ENCODE data around the gene GMPS. TPM values are rescaled to one million over a fixed set of nuclear protein-coding genes. Genes with fewer than 3 reads are reported as not detected.
"Not testable (repeated sequence)": the region's sequence is repeated elsewhere in the genome, so short reads cannot be mapped to it uniquely, and the experiment has no call there.

Gene GMPS
- total RNA-seq, 1 donor from 2014 or later = 23.4 TPM

DNA sequence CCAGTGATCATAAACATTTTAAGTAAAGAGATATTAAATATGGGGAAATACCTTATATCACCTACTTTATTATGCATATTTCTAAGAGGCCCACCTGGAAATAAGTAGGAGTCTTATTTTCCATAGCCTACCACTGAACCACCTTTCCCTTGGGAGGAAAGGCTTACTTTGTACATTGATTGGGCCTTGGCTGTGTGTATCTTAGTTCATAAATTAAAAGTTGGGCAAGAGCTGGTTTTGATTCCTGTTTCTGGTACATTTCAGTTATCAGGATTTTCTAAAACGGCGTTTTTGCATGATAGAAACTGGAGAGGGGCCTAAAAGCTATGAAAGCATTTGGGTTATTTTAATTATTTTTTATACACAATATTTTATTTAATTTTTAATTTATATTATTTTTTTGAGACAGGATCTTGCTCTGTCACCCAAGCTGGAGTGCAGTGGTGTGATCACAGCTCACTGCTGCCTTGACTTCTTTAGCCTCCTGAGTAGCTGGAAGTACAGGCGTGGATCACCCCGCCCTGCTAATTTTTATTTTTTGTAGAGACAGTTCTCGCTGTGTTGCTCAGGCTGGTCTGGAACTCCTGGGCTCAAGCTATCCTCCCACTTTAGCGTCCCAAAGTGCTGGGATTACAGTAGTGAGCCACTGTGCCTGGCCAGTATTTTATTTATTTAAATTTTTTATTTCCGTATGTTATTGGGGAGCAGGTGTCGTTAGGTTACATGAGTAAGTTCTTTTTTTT, 2.6 kb downstream of the GMPS start:
- no peak for DNase-seq

DNA sequence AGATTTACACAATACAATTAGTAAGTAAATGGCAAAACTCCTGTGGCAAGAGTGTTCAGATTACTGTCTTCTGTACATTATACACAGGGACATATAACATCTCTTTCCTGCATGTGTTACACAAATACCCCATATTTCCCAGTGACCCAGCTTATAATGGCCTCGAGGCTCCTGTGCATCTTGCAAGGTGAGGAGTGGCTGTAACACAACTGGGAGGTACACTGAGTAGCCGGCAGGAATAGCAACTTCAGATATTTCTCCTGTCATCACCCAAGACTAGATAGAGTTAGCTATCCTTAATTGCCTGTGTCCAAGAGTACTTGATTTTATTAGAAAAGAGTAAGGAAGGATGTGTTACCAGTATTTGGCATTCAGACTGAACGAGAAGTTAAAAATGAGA, 5.6 kb downstream of the GMPS start:
- DNase-seq = no peak

DNA sequence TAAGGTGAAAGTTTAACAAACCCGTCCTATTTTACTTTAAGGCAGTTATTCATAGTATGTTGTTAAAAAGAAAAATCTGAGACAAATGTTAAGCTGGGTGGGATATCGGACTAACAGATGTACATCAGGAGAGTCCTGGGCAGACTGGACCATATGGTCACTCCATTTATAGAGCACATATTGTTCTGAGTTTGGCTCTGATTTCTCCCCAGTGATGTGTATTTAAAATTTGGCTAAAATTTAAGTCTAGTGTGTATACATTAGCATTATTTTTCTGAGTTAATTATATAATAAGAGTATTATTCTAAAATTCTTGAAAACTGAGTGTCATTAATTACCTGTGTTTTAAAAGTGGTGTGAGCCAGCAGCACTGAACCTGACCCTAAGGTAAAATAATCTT, 6.1 kb downstream of the GMPS start:
- no peak for DNase-seq

DNA sequence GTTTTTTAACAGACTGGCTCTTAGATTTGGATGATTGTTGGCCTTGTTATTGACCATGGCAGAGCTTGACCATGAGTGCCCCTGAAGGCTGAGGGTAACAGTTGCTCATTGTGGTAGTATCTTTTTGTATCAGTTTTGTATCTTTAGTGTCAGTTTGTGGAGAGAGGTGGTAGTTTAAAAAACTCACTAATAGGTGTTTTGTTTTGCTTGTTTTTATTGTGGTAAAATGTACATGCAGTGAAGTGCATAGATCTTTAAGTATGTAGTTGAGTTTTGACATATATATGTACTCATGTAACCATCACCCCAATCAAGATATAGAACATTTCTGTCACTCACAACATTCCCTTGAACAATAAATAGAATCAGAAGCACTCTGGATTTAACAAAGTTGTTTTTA, 9.8 kb downstream of the GMPS start:
- no peak for DNase-seq

DNA sequence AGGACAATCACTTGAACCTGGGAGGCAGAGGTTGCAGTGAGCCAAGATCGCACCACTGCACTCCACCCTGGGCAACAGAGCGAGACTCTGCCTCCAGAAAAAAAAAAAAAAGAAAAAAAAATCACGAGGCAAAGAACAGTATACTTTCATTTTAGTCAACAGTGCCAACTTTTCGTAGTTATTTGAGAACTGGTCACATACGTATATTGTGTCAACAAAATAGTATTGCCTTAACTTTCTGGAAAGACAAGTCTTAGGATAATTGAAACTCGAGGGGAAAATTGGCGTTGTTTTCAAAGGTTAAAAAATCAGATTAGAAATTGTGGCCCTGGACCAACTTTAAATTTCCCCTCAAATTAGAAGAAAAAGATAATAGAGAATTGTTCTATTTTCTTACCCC, 13.8 kb downstream of the GMPS start:
- DNase-seq = no peak

DNA sequence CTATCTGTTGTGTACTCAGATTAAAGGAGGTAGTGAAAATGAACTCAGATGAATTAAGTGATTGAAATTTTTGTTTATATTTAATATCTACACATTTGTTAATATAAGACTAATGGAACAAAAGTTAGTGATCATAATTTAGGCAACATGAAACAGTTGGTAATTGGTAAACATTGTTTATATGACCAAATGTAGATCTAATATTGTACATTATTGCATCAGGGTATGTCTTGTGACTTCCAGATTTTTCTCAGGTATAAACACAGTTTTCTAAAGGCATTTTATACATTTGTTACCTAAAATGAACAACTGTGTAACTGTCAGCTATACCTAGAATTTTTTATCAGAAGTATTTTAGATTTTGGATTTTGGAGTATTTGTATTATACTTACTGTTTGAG, 14.8 kb downstream of the GMPS start:
- no peak for DNase-seq

DNA sequence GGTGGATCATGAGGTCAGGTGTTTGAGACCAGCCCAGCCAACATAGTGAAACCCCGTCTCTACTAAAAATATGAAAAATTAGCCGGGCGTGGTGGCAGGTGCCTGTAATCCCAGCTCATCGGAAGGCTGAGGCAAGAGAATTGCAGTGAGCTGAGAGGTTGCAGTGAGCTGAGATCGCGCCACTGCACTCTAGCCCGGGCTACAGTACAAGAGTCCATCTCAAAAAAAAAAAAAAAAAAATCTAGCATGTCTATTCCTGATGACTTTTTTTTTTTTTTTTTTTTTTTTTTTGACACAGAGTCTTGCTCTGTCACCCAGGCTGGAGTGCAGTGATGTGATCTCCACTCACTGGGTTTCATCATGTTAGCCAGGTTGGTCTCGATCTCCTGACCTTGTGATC, 15.9 kb downstream of the GMPS start:
- not testable (repeated sequence) for DNase-seq

DNA sequence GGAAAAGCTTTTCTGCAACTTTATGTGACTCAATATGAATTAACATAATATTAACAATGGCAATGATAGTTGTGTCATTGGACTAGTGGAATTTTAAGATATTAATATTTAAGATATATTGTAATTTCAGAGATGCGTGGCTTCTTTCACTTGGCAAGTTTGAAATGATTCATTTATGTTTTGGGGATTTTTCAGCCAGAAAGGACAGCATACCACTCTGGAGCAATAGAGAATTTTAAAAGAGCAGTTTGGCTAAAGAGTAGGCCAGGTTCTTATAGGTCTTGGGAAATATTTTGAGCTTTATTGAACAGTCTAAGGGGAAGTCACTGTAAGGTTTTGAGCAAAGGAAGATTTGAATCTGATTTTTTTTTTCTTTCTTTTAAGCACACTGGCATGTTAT, 16.5 kb downstream of the GMPS start:
- no peak for DNase-seq

DNA sequence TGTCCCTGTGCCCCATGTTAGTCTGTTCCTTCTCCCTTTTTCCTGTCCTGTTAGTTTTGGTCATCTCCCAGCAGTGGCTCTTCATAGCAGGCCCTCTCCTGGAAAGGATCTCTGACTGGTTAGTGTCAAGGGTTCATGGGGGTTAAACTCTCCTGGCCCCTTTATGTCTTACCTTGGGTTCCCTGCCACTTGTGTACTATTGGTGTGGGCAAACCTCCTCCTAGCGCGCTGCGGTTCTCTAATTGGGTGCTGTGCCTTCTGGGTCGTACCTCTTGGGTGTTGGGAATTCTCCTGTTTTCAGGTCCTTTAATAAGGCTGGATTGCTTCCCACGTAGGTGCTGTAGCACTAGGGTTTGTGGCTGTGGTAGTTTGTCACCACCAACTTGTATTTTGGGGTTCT, 18.8 kb downstream of the GMPS start:
- DNase-seq = no peak

DNA sequence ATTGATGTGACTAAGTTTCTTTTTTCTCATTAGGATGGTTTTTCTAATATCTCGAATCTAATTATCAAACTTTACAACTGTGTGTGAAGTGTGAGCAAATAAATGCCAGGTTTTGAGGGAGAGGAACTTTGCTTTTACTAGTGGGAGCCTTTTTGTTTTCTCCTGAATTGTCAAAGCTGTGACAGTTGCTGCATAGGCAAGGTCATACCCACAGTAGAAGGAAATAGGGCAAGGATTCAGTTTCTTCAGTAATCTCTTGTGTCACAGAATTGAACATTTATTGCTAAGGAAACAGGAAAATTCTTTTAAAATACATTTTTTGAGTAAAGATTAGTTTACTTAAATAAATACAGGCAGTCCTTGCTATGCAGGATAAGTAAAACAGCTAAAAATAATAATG, 19.5 kb downstream of the GMPS start:
- no peak for DNase-seq

DNA sequence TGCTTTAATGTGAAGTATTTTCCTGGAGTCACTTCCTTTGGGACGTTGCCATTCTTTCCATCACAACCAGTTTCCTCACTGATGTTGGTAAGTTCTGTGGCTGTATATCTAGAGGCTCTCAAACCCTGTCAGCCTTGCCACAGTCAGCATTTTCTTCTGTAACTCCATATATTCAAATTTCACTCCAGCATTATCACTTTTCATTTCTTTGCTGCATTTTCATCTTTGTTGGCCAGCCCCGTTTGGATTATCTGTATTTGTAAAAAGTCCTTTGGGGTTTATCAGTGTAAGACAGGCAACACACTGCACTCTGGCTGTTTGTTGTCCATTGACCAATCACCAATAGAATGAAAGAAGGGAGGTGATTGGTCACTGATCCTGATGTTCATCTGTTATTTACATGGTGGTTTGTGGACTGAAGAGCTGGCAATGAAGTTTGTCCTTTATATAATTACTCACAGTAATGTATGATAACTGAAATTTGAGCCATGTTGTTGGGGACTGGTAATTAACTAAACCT, 20.3 kb downstream of the GMPS start:
- no peak for DNase-seq

DNA sequence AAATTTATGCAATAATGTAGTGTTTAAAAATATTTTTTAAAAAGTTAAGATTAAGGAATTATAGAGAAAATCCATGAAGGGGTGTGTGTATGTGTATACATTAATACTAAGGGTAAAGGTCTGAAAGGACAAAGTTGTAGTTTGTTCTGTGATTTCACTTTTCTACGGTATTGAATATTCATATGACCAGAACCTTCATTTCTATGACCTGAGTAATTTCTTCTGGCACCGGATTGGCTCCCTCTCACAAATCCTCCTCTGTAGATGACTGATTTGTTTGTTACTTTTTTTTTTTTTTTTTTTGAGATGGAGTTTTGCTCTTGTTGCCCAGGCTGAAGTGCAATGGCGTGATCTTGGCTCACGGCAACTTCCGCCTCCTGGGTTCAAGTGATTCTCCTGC, 20.9 kb downstream of the GMPS start:
- no peak for DNase-seq

DNA sequence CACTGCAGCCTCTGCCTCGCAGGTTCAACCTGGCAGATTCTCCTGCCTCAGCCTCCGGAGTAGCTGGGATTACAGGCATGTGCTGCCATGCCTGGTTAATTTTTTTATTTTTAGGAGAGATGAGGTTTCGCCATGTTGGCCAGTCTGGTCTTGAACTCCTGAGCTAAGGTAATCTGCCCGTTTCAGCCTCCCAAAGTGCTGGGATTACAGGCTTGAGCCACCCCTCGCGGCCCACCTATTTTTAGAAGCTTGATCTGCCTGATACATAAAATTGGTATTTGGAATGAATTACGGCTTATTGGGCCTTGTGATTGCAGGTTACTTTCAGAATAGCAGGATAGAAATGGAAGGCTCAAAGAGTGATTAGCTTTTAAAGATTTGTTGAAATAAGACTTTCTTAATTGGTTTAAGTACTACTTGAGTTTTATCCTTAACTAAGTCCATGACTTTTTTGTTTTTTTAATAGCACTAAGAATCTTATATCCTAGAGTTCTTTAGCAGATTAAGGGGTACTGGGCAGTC, 25.0 kb downstream of the GMPS start:
- DNase-seq = no peak

DNA sequence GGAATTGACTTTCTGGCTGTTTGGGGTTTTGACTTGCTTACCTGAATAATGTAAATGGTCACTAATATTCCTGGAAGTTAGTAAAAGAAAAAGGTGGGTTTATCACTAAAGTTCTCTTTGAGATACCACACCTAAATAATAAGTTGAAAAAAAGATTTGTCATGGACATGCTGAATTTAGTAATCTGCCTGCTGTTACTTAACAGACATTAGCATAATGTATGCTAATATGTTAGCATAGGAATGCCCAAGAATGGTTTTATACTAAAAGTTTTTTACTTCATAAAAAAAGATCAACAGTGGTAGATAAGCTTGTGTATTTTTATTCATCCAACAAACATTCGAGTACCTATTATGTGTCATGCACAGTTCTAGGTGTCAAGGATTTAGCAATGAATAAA, 36.5 kb downstream of the GMPS start:
- DNase-seq = no peak

DNA sequence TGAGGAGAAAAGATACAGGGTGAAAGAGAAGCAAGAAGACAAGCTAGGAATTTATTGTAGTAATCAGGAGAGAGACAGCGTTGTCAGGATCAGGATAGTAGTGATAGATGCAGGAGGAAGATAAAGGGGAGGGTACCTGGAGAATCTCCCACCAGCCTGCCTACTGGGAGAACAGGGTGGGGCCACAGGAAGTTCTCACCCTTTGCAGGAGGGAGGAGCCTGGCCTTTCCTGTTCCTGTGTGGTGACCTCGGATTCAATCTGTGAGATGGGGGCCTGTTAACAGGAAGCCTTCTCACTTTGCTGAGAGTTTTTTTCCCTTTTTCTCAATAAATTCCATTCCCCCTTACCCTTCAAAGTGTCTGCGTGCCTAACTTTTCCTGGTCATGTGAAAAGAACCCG, 37.6 kb downstream of the GMPS start:
- DNase-seq = no peak

DNA sequence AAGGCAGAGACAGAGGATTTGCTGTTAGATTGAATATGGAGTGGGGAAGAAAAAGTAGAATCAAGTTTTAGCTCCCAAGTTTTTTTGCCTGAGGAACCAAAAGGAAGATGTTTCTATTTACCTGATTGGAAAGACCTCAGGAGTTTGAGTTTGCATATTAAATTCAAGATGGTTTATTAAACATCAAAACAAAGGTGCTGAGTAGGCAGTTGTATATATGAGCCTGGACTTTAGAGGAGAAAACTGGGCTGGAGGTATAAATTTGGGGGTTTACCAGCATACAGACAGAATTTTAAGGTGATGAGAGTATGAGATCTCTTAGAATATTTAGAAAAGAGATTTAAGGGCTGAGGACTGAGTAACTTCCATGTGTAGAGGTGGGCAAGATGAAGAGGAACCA, 38.2 kb downstream of the GMPS start:
- DNase-seq = no peak

DNA sequence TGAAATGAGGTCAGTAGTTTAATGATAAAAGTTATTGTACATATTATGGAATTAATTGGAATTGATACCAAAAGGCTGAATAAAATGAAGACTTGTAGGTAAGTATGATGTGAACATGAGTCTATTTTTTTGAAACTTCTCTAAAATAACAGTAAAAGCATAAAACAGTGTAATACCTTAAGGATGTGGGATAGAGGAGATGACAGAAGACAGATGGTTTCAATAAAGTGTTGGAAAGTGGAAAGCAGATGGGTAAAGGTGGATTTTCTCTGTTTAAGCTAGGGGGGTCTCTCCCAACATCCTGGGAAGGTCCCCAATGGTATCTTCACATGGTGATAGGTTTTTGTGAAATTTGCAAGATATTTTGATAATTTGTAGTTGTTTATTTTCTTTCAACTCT, 41.6 kb downstream of the GMPS start:
- no peak for DNase-seq

DNA sequence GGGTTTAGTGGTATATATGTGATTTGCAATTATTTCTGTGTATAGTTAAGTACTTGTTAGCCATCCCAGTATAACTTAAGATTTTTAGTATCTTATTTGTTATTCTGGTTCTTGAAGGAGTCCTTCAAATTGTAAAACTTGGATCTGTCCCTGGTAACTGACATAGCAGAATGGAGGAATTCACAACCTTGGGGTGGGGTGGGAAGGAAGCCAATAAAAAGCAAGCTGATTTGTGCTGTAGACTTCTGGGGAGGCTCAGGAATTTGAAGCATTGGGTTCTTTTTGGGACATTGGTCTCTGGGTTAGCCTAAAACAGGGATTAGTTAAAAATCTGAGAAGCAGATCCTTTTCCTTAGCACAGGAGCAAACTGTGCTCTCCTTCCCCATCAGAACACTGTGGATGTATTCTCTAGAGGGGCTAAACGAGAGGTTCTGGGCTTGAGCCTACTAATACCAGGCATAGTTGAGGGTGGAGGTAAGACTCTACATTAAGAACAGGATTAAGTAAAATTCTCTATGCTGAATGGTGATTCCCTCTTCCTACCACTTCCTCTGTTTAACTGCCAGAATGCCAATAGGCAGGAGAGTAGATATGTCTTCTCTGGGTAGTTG, 42.2 kb downstream of the GMPS start:
- no peak for DNase-seq

DNA sequence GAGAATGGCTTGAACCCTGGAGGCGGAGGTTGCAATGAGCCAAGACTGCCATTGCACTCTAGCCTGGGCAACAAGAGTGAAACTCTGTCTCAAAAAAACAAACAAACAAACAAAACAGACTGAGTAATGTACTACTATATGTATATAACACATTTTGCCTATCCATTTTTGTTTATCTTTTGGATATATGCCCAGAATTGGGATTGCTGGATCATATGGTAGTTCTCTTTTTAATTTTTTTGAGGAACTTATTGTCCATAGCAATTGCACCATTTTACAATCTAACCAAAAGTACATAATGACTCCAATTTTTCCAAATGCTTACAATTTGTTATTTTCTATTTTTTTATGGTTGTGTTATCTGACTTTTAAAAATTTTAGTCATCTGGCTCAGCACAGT, 47.3 kb downstream of the GMPS start:
- no peak for DNase-seq

DNA sequence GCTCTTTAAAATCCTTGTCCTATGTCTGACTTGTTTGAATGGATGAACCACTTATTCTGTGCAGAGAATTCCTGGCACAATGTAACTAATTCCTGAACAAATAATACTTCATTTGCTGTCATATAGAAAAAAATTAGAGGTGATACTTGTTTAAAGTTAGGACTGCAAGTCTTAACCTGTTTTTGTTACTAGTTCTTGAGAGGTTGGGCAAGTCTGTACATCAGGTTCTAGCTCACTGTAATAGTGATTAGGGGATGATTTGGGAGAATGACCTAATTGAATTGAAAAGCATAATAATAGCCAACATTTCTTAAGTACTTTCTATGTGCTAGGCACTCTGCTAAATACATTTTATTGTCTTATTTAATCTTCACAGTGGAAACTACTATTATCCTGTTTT, 49.3 kb downstream of the GMPS start:
- no peak for DNase-seq

DNA sequence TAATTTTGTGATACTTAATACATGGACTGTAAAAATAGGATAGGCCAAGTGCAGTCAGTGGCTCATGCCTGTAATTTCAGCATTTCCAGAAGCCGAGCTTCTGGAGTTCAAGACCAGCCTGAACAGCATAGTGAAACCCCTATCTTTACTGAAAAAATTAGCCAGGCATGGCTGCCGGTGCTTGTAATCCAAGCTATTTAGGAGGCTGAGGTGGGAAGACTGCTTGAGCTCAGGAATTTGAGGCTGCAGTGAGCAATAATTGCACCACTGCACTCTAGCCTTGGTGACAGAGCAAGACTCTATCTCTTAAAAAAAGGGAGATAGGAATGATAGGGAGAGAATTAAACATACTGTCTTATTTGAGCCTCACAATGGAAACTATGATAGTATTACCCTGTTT, 51.0 kb downstream of the GMPS start:
- DNase-seq = no peak

DNA sequence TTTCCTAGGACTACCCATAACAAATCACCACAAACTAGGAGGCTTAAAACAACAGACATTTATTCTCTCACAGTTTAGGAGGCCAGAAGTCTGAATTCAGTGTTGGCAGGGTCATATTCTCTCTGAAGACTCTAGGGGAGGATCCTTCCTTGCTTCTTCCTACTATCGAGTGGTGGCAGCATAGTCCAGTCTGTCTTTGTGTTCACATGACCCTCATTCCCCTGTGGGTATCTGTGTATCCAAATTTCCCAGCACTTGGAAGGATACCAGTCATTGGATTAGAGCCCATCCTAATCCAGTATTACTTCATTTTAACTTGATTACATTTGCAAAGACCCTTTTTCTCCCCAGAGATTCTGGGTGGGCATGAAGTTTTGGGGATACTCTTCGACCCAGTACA, 63.8 kb downstream of the GMPS start:
- DNase-seq = peak; percentile 16

DNA sequence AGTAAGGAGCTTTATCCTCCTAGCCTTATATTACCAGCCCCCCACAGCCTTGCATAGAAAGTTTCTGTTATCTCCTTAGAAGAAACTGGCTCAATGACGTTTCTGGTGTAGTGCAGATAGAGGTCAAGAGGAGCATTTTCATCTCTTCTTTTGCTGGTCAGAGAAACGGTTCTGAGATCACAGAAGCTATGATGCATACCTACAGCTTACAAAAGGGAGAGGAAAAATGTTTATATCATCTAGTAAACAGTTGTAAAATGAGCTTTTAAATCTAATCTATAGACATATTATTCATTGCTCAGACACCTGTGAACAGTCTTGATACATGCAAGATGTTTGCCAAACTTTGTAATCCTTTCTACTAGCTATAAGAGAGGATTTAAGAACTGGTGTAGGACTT, 68.0 kb downstream of the GMPS start:
- no peak for DNase-seq

DNA sequence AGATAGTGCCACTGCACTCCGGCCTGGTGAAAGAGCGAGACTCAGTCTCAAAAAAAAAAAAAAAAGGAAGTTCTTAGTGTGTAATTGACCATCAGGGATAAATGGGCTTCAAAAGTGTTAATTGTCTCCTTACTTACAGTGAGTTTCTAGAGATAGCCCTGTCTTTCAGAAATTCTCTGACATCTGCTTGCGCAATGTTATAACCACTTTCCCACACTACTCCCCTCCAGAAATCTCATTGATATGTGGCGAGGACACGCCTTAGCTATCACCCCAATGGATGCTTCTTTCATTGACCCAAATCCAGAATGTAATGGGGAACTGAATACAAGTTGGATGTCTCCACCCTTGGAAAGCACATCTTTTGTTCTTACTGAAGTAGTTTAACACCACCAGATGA, 70.9 kb downstream of the GMPS start:
- DNase-seq = no peak

Data from skin of body (tissue), 2 donors.